PC-3 (cell line): Measurements from ENCODE around the gene DENND5B. TPM values are rescaled to one million over a fixed set of nuclear protein-coding genes. Genes with fewer than 3 reads are reported as not detected.

Source experiments
- ATAC-seq: fragments of 200-7000 bp; cut with Tn5 transposase; 2 replicates; pipeline ENCODE4 v1.9.1; 2020; ENCODE audit warnings: mild to moderate bottlenecking, moderate library complexity
- BruUV-seq: library from RNA; stranded (reverse); fragments of 400-500 nt; replicated peaks from 2 replicates; lab custom pipeline; 2021; lab: Mats Ljungman, UMichigan
- CTCF ChIA-PET: fragments of 300-600 bp; sonication (Branson Sonifier 250); formaldehyde crosslinking; loops from one replicate; lab custom pipeline; 2022; ENCODE audit warnings: antibody characterized with exemption; lab: Charles Lee
- POLR2A ChIA-PET: fragments of 300-600 bp; sonication (Branson Sonifier 250); formaldehyde crosslinking; loops from one replicate; lab custom pipeline; 2022; ENCODE audit warnings: antibody characterized with exemption; ENCODE audit not compliant: unreplicated experiment; lab: Charles Lee
- DNase-seq: peaks from one replicate; pipeline ENCODE4 v3.0.0-alpha.2; 2015
- H2AFZ ChIP-seq: fragments of 300-600 bp; sonication (generic); 2 replicates; pipeline ENCODE4 v1.6.0; 2016; ENCODE audit warnings: antibody characterized with exemption, low read length
- H3F3A ChIP-seq: fragments of 300-600 bp; sonication (generic); one replicate; pipeline ENCODE4 v1.6.0; 2017; ENCODE audit warnings: antibody characterized with exemption, low read length, control low read depth, mild to moderate bottlenecking; ENCODE audit not compliant: unreplicated experiment
- H3K27ac ChIP-seq: fragments of 300-600 bp; sonication (generic); 2 replicates; pipeline ENCODE4 v1.5.1; 2016; ENCODE audit warnings: mild to moderate bottlenecking, low read length
- H3K27me3 ChIP-seq: fragments of 300-600 bp; sonication (generic); 2 replicates; pipeline ENCODE4 v1.6.1; 2016; ENCODE audit warnings: low read length, mixed read lengths
- H3K36me3 ChIP-seq: fragments of 300-600 bp; sonication (generic); 2 replicates; pipeline ENCODE4 v1.6.1; 2016; ENCODE audit warnings: low read depth, mixed run types, low read length, mixed read lengths
- H3K4me1 ChIP-seq: fragments of 300-600 bp; sonication (generic); 2 replicates; pipeline ENCODE4 v1.5.1; 2016; ENCODE audit warnings: low read length; ENCODE audit not compliant: insufficient read depth
- H3K4me2 ChIP-seq: fragments of 300-600 bp; sonication (generic); 2 replicates; pipeline ENCODE4 v1.6.0; 2016; ENCODE audit warnings: low read length
- H3K4me3 ChIP-seq: fragments of 300-600 bp; sonication (generic); 2 replicates; pipeline ENCODE4 v1.5.1; 2016; ENCODE audit warnings: mild to moderate bottlenecking, low read length, mixed read lengths
- H3K79me2 ChIP-seq: fragments of 300-600 bp; sonication (generic); 2 replicates; pipeline ENCODE4 v1.6.1; 2017; ENCODE audit warnings: low read length, mixed read lengths
- H3K9ac ChIP-seq: fragments of 300-600 bp; sonication (generic); 2 replicates; pipeline ENCODE4 v1.6.0; 2016; ENCODE audit warnings: mild to moderate bottlenecking, low read length
- H3K9me2 ChIP-seq: fragments of 300-600 bp; sonication (generic); replicated peaks from 2 replicates; pipeline ENCODE4 v1.6.1; 2016; ENCODE audit warnings: mixed run types, low read length, mixed read lengths
- H3K9me3 ChIP-seq: fragments of 300-600 bp; sonication (generic); 2 replicates; pipeline ENCODE4 v1.6.1; 2016; ENCODE audit warnings: low read length, mixed read lengths
- H4K20me1 ChIP-seq: fragments of 300-600 bp; sonication (generic); 2 replicates; pipeline ENCODE4 v1.6.1; 2016; ENCODE audit warnings: low read length, mixed read lengths
- CTCF ChIP-seq: fragments of 300-600 bp; sonication (generic); conservative IDR thresholded peaks from 2 replicates; pipeline ENCODE4 v1.5.1; 2017; ENCODE audit warnings: antibody characterized with exemption, low read depth, mild to moderate bottlenecking, low read length
- EZH2 ChIP-seq: fragments of 300-600 bp; sonication (generic); IDR thresholded peaks from one replicate; pipeline ENCODE4 v1.6.1; 2017; ENCODE audit warnings: antibody characterized with exemption, mild to moderate bottlenecking, low read length; ENCODE audit not compliant: unreplicated experiment
- EZH2phosphoT487 ChIP-seq: fragments of 300-600 bp; sonication (generic); IDR thresholded peaks from 2 replicates; pipeline ENCODE4 v1.6.1; 2018; ENCODE audit warnings: mild to moderate bottlenecking, antibody characterized with exemption, low read length, borderline replicate concordance
- intact Hi-C: fragments of 100-400 bp; cut with micrococcal nuclease; formaldehyde crosslinking; loops from 2 replicates; pipeline ENCODE4 v1.9.0; 2023
- total RNA-seq: library from RNA; depleted of rRNA; stranded (reverse); fragments of >200 nt; gene quantifications from 2 replicates; pipeline ENCODE4 v1.2.3, GENCODE V29; 2014

Gene DENND5B
- total RNA-seq, 1 experiment from 2014 or later, result 4.2 TPM

GRCh38 chr12:31370531-31371255 lies 220.2 kb downstream of the DENND5B start:
- ChIA-PET POLR2A (no interaction called here), CTCF (no interaction called here)
- no peak for DNase-seq
- no peak overlapping the region for H2AFZ ChIP-seq
- H3K27ac ChIP-seq, result no peak overlapping the region
- H3K9me3 ChIP-seq, result no peaks in the 10 kb centered on the region
- BruUV-seq, result no TSS peak
- no peak for TF ChIP-seq EZH2
- no peak for TF ChIP-seq EZH2phosphoT487
- no peak for TF ChIP-seq CTCF
- no peaks in the 10 kb centered on the region for H3K36me3 ChIP-seq
- no peaks in the 10 kb centered on the region for H3K79me2 ChIP-seq
- no peaks in the 10 kb centered on the region for H3K9me2 ChIP-seq
- H3K4me1 ChIP-seq, result no peaks in the 10 kb centered on the region
- H3K4me3 ChIP-seq, result no peak overlapping the region
- intact Hi-C loops, result no loop called here
- H4K20me1 ChIP-seq, result no peaks in the 10 kb centered on the region
- no peak overlapping the region for H3K4me2 ChIP-seq
- H3K9ac ChIP-seq, result no peak overlapping the region
- no peak for ATAC-seq
- H3K27me3 ChIP-seq, result no peaks in the 10 kb centered on the region
- no peaks in the 10 kb centered on the region for H3F3A ChIP-seq

- ATAC-seq (no peak), DNase-seq (no peak)
- Histone ChIP-seq H3K36me3 (no peaks in the 10 kb centered on the region), H3K4me2 (no peak overlapping the region), H3K9me2 (no peaks in the 10 kb centered on the region), H3K79me2 (no peaks in the 10 kb centered on the region), H3K9ac (no peak overlapping the region), H2AFZ (no peak overlapping the region), H3K9me3 (no peaks in the 10 kb centered on the region), H3K27ac (no peak overlapping the region), H3F3A (no peaks in the 10 kb centered on the region), H3K4me3 (no peak overlapping the region), H4K20me1 (no peaks in the 10 kb centered on the region), H3K4me1 (no peaks in the 10 kb centered on the region), H3K27me3 (no peaks in the 10 kb centered on the region)
- no TSS peak for BruUV-seq
- CTCF ChIA-PET, result no interaction called here
- intact Hi-C loops, result no loop called here
- POLR2A ChIA-PET, result no interaction called here
- TF ChIP-seq EZH2phosphoT487 (no peak), CTCF (no peak), EZH2 (no peak)
Observed at GRCh38 chr12:31369712-31370521, 221.0 kb downstream of the DENND5B start.
